Embryonic facial prominence (tissue), 1 donor: Measurements from ENCODE around the gene CUL3.
A peak's percentile ranks its signal among the peaks of the same experiment; 100 is the strongest.
"Not testable (repeated sequence)": the region's sequence is repeated elsewhere in the genome, so short reads cannot be mapped to it uniquely, and the experiment has no call there.

ENCODE experiments used
- DNase-seq: peaks from one replicate; pipeline ENCODE4 v3.0.0-alpha.2; 2016; ENCODE audit errors: extremely low spot score

The CUL3 gene

DNA sequence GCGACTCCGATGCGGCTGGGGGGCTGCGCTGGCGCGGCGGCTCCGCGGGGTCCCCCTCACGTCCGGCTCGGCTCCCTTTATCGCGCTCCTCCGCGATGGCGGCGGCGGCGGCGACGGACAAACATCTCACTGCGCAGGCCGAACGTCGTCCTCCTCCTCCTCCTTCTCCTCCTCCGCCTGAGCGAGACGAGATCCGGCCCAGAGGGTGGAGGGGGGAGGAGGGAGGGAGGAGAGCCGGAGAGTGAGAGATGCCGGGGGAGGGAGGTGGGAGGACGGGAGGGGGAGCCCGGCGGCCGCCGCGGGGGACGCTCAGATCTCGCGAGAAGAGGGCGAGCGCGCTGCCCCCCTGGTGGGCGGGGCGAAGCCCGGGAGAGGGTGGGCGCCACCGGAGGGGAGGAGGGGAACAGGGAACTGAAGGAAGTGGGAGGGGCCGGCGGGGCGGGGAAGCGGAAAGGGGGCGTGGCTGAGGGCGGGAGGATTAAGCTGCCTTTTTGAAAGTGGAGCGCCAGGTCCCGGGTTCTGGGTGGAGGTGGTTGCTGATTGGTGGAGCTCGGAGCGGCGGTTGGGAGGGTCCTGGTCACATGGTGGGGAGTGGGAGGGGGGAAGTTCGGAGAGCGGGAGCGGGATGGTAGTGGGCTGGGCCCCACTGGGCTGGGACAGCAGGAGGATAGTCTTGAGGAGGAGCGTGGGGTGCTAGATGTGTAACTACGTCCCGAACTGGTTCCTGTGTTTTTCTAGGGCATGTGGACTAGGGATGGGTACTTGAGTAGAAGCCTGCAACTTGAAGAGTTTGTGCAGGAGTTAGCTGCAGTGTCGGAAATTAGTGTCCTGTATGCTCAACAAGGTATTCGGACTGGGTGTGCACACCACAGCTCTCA lies at the start of gene CUL3:
Gene CUL3, minus strand, starts transcription at position 153 of the 878 bp plus-strand sequence. CDS start 354 bp downstream, outside the sequence.
- peak; percentile 97 for DNase-seq

- no peak for DNase-seq
Observed at GRCh38 chr2:224630659-224631550, 45.7 kb upstream of the CUL3 start.

DNA sequence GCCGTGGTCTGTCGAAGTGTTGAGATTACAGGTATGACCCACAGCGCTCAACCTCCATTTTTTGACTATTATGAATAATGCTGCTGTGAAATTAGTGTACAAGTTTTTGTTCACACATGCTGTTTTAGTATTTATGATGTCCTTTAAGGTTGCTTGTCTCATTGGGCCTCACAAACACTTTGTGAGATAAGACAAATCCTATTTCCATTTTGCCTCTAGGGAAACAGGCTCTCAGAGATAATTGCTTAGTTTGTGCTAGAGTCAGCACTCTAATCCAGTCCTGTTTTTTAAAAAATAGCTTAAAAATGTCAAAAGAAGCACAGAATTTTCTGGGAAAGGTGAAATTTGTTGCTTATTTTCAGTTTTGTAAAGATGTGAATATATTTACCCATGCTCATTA lies 43.3 kb upstream of the CUL3 start:
- DNase-seq: no peak

DNA sequence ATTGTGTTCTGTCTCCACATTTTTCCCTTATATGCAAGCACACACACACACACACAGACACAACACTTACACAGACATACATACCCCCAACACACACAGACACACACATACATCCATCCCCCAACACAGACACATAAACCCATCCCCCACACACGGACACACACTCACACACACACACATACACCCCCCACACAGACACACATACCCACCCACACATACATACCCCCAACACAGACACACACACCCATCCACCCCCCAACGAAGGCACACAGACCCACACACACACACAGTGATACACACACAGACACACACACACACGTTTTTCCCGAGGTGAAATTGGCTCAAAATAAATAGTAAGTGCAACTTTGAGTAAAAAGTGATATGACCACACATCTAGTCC lies 41.6 kb upstream of the CUL3 start:
- DNase-seq: no peak

DNA sequence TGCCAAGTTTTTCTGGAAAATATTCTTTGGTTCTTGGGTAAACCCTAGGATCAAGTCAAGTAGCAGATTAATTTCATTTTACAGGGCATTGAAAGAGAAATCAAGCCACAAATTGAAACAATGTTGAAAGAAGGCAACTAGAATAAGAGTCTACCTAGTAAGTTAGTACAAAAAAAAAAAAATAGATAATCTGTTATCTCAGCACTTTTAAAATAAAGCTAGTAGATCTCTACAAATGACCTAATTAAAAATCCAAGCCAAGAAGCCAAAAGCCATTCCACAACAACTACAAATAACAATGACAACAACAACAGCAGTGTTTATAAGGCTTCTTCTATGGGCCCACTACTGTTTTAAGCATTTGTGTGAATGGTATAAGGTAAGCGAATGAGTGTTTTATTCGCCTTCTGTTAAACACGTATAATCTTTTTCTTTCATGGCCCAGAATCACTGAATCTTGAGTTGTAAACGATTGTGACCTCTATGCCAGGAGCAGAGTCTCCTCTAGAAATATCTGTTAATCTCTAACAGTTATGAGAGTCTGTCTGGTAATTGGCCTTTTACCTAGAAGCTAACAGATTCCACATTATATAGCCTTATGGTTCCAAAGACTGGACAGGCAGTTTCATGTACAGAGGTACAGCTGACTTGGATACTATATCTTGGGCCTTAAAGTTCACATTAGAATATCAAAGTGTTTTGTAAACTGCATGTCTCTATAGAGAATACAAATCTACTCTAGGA lies 28.6 kb upstream of the CUL3 start:
- DNase-seq: no peak

GRCh38 chr2:224612578-224612977 lies 27.4 kb upstream of the CUL3 start:
- DNase-seq: peak; percentile 55

DNA sequence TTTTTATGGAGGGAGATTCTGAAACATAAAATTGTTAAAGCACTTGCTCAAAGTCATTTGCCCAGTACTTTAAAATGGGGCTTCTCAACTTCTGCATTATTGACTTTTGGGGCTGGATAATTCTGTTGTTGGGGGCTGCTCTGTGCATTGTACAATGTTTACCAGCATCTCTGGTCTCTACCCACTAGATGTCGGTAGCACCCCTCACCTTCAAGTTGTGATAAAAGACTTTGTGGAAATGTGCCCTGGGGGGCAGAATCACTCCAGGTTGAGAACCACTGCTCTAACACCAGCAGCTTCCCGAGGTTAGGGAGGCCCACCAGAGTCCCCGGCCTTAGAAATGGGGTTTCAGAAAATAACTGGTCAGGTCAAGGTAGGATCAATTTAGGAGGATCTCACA lies 26.8 kb upstream of the CUL3 start:
- DNase-seq: no peak

DNA sequence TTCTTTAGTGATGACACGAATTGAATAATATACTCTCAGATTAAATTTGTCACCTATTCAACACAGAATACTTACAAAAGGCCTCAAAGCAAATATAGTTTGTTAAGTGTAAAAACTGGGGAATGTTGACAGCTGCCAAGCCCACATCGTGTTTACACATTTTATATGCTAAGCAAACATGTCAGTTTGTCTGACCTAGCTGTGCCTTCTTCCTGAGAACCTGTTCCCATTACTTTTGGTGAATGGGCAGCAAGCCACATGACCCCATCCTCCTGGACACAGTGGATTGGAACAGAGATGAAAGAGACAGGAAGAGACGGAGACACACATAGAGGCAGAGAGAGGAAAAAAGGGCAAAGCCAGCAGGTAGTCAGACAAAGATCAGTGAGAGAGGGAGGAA lies 22.9 kb upstream of the CUL3 start:
- DNase-seq: no peak

DNA sequence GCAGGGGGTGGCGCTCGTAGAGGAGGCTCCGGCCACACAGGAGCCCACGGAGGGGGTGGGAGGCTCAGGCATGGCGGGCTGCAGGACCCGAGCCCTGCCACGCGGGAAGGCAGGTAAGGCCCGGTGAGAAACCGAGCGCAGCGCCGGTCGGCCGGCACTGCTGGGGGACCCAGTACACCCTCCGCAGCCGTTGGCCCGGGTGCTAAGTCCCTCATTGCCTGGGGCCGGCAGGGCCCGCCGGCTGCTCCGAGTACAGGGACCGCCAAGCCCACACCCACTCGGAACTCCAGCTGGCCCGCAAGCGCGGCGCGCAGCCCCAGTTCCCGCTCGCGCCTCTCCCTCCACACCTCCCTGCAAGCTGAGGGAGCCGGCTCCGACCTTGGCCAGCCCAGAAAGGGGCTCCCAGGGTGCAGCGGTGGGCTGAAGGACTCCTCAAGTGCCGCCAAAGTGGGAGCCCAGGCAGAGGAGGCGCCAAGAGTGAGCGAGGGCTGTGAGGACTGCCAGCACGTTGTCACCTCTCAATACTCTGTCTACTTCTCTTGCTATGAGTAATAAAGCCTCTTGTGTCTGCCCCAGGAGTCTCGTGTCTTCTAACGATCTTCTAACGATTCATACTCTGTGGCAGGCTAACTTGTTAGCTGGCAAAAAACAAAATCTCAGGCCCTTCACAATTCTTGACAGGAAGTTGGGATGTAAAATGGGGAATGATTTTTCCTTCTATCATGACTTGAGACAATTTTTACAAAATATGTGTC lies 18.8 kb upstream of the CUL3 start:
- not testable (repeated sequence) for DNase-seq

DNA sequence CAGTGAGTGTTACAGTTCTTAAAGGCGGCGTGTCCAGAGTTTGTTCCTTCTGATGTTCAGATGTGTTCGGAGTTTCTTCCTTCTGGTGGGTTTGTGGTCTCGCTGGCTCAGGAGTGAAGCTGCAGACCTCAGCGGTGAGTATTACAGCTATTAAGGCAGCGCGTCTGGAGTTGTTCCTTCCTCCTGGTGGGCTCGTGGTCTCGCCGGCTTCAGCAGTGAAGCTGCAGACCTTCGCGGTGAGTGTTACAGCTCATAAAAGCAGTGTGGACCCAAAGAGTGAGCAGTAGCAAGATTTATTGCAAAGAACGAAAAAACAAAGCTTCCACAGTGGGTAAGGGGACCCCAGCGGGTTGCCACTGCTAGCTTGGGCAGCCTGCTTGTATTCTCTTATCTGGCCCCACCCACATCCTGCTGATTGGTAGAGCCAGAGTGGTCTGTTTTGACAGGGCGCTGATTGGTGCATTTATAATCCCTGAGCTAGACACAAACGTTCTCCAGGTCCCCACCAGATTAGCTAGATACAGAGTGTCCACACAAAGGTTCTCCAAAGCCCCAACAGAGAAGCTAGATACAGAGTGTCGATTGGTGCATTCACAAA lies 17.7 kb upstream of the CUL3 start:
- not testable (repeated sequence) for DNase-seq

DNA sequence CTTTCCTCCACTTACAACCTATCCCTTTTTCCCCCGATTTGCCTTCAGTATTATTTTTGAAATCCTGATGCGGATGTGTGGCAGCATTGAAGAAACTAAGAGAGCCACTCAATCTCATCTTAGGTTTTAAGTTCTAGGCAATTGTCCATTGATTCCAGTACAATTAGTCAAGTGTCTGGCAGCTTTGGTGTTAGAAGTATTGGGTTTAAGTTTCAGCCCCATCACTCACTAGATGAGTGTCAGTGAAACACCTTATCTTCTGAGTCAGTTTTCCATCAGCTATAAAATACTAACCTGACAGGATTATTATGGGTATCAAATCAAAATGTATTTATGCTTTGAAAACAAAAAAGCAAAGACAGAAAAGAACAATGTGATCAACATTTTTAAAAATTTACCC lies 16.8 kb upstream of the CUL3 start:
- DNase-seq: no peak

GRCh38 chr2:224598678-224599077 lies 13.5 kb upstream of the CUL3 start:
- DNase-seq: no peak

- no peak for DNase-seq
Observed at GRCh38 chr2:224596289-224596688, 11.1 kb upstream of the CUL3 start.

GRCh38 chr2:224595518-224595917 lies 10.4 kb upstream of the CUL3 start:
- no peak for DNase-seq

GRCh38 chr2:224594840-224595239 lies 9.7 kb upstream of the CUL3 start:
- no peak for DNase-seq

GRCh38 chr2:224591220-224591619 lies 6.1 kb upstream of the CUL3 start:
- no peak for DNase-seq

DNA sequence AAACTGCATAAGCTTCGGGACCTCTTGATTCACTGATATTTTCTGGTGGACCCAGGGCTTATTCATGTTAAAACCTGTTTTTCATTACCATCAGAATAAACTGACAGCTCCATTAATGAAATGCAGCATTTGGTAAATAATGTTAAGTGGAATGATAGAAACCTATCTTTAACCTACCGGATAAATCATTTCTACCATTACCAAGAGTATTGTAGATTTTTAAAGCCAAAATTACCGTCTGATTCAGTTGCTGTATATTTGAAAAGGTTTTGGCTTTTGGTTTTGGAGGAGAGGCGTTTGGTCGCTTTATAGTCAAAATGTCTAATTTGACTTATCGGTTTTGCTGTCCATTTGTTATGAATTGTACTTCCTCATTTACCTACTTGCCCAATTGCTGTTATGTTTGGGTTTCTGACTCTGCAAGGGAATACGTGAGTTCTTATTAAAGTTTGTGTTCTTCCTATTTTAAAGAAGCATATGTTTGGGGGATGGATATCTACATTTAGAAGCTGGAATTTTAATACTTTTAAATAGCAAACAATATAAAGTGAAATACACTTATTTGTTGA lies 1.0 kb upstream of the CUL3 start:
- DNase-seq: no peak

- DNase-seq: no peak
Observed at GRCh38 chr2:224584785-224585210, 365 bp downstream of the CUL3 start.

GRCh38 chr2:224584111-224584784 lies 915 bp downstream of the CUL3 start:
- no peak for DNase-seq

- not testable (repeated sequence) for DNase-seq
Observed at GRCh38 chr2:224583033-224583432, 2.1 kb downstream of the CUL3 start.
